Heart right ventricle (tissue), 16 donors: ENCODE data around the gene TRAPPC2. TPM values are rescaled to one million over a fixed set of nuclear protein-coding genes. Genes with fewer than 3 reads are reported as not detected.

Source experiments
- ATAC-seq, 8 donors: fragments of 200-7000 bp; cut with Tn5 transposase; one replicate each; pipeline ENCODE4 v1.9.1; 2020; ENCODE audit warnings: mild to moderate bottlenecking in 8 of 8, moderate library complexity in 8 of 8, moderate number of reproducible peaks in 1 of 8
- DNase-seq, 2 donors: peaks; one replicate each; pipeline ENCODE4 v3.0.0-alpha.2; 2020
- H3K27ac ChIP-seq, 10 donors: fragments of 200-600 bp; sonication (generic) in 2 of 10; one replicate each; pipeline versions ENCODE4 v1.5.0 to v1.8.0; 2020 to 2022; ENCODE audit warnings: mild to moderate bottlenecking in 3 of 10
- H3K27me3 ChIP-seq, 7 donors: fragments of 200-600 bp; one replicate each; pipeline ENCODE4 v1.8.0; 2021 to 2022; ENCODE audit warnings: mild to moderate bottlenecking in 2 of 7
- H3K36me3 ChIP-seq, 9 donors: fragments of 200-600 bp; sonication (generic) in 1 of 9; one replicate each; pipeline versions ENCODE4 v1.5.0 to v1.8.0; 2020 to 2022; ENCODE audit warnings: mild to moderate bottlenecking in 2 of 9
- H3K4me1 ChIP-seq, 9 donors: fragments of 200-600 bp; sonication (generic) in 1 of 9; one replicate each; pipeline versions ENCODE4 v1.5.0 to v1.8.0; 2020 to 2022; ENCODE audit warnings: mild to moderate bottlenecking in 4 of 9
- H3K4me3 ChIP-seq, 10 donors: fragments of 200-600 bp; sonication (generic) in 2 of 10; one replicate each; pipeline versions ENCODE4 v1.5.0 to v1.8.0; 2020 to 2022; ENCODE audit warnings: mild to moderate bottlenecking in 7 of 10, moderate library complexity in 2 of 10
- H3K9me3 ChIP-seq, 11 donors: fragments of 200-600 bp in 10 of 11; sonication (generic) in 2 of 11; one replicate each; pipeline versions ENCODE4 v1.5.0 to v1.8.0; 2013 to 2022; ENCODE audit warnings: mild to moderate bottlenecking in 2 of 11, control low read depth in 1 of 11, moderate library complexity in 1 of 11
- CTCF ChIP-seq, 9 donors: fragments of 200-600 bp; sonication (generic) in 2 of 9; IDR thresholded peaks; one replicate each; pipeline versions ENCODE4 v1.5.0 to v1.8.0; 2021 to 2022; ENCODE audit warnings: antibody characterized with exemption in 9 of 9, mild to moderate bottlenecking in 5 of 9, moderate library complexity in 1 of 9
- WGBS, 2 donors: extraction: QIAGEN DNeasy Blood & Tissue Kit; methylation state at CpG; one replicate each; pipeline ENCODE4 v1.1.7; 2013; ENCODE audit warnings: inconsistent platforms in 1 of 2; 5-methylcytosine and 5-hydroxymethylcytosine counted together
- intact Hi-C, 10 donors: fragments of 100-400 bp; cut with DNase I; formaldehyde crosslinking; loops; one replicate each; pipeline versions ENCODE4 v1.11.1 to v1.14.2; 2022
- polyA plus RNA-seq, 2 donors: library from polyadenylated mRNA; stranded (reverse); fragments of 200-250 nt; gene quantifications; one replicate each; pipeline ENCODE4 v1.2.3, GENCODE V29; 2013
- total RNA-seq, 10 donors: library from RNA; stranded (reverse); fragmentation: NEBNext Ultra II Directional in 3 of 10; extraction: Animal tissue kit (Norgen Biotek cat#: 25700) in 3 of 10; gene quantifications; one replicate each; pipeline versions ENCODE4 v1.2.1 to v1.2.4, GENCODE V29; 2021 to 2023
- donor health status: Arrhythmogenic right ventricular cardiomyopathy.
- donor health status: ischemic (EF 13 %, LVEDD 7.1; RV severe dilation, severe dysfunction).
- donor health status: healthy with polysubstance abuse.
- donor health status: DM: no; HTN: yes; CAD: no.
- donor health status: DM: no; HTN: no; CAD: no.
- donor health status: ischemic (EF 25% LVEDD 6.9; RV normal size, moderate dysfunction).
- donor health status: ischemic (EF 25% LVEDD 5.7; RV mildly dilated, moderate dysfunction).
- donor health status: healthy.
- donor health status: DM: yes; HTN: yes; CAD: no.
- donor health status: Ischemic cardiomyopathy.
- donor health status: ischemic (EF 35%, LVEDD 5.7; RV mildly dilated, moderate dysfunction).
- donor health status: nonischemic (EF 11% LVEDD 7.7; RV severe dilation, severe dysfunction).
- donor health status: DM: yes; HTN: yes; CAD: no.
- donor health status: PGD.
- donor health status: ischemic (EF 29% LVEDD 5.4; RV normal size, mild dysfunction).
- donor health status: nonischemic (EF 23%, LVEDD 6.1; RV moderate dilation, normal function).

The TRAPPC2 gene
- total and polyA plus RNA-seq, 12 donors, result 3.8 to 9.3 (median 6.0) TPM

DNA sequence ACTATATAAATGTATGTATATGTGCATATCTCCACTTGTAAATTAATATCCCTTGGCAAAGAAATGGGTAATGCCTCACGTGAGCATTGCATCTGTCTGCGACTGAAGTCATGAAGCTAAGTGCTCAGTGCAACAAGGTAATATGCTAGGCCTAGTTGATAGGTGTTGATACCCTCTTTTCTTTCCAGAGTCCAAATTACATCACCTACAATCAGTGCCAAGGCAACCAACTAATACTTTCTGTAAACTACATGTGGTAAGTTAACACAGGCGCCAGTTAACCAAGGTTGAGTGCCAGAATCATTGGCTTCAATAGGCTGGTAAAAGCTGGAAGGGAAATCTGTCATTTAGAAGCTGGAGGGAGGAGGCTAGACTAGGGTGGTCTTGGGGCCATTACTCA, 41.4 kb upstream of the TRAPPC2 start:
- TF ChIP-seq CTCF (IDR thresholded peaks at IDR 0.05), result no peak
- no peak for DNase-seq
- H3K4me1 ChIP-seq, result peaks cover 0 to 2% (median 0%) of the 10 kb centered on the region in 9 donors
- no peaks in the 10 kb centered on the region for H3K27me3 ChIP-seq
- intact Hi-C loops, result no loop called here
- H3K27ac ChIP-seq, result no peak overlapping the region
- 93 to 98% methylated on average over 3 of the region's 3 CpGs for WGBS, 2 donors
- no peaks in the 10 kb centered on the region for H3K9me3 ChIP-seq
- H3K4me3 ChIP-seq, result no peak overlapping the region
- no peak for ATAC-seq
- peaks cover 0 to 49% (median 4%) of the 10 kb centered on the region in 9 donors for H3K36me3 ChIP-seq

- WGBS, 2 donors, result 96 to 97% methylated on average over 2 of the region's 2 CpGs
- Histone ChIP-seq H3K9me3 (no peaks in the 10 kb centered on the region), H3K4me3 (no peak overlapping the region), H3K27ac (no peak overlapping the region), H3K27me3 (no peaks in the 10 kb centered on the region), H3K36me3 (peaks cover 0 to 60% (median 4%) of the 10 kb centered on the region in 9 donors), H3K4me1 (no peaks in the 10 kb centered on the region)
- intact Hi-C loops, result no loop called here
- no peak for TF ChIP-seq CTCF (IDR thresholded peaks at IDR 0.05)
- DNase-seq, result no peak
- ATAC-seq, result no peak
Observed at GRCh38 chrX:13774696-13775095, 40.3 kb upstream of the TRAPPC2 start.

GRCh38 chrX:13770013-13770535, 35.7 kb upstream of the TRAPPC2 start:
- Histone ChIP-seq H3K27ac (no peak overlapping the region), H3K4me1 (peaks cover 0 to 13% (median 2%) of the 10 kb centered on the region in 9 donors), H3K4me3 (no peak overlapping the region), H3K9me3 (no peaks in the 10 kb centered on the region), H3K36me3 (peaks cover 0 to 81% (median 0%) of the 10 kb centered on the region in 9 donors), H3K27me3 (no peaks in the 10 kb centered on the region)
- intact Hi-C loops, result no loop called here
- WGBS, 2 donors, result 87 to 91% methylated on average over 3 of the region's 3 CpGs
- DNase-seq (no peak), ATAC-seq (no peak)
- TF ChIP-seq CTCF (IDR thresholded peaks at IDR 0.05), result no peak

DNA sequence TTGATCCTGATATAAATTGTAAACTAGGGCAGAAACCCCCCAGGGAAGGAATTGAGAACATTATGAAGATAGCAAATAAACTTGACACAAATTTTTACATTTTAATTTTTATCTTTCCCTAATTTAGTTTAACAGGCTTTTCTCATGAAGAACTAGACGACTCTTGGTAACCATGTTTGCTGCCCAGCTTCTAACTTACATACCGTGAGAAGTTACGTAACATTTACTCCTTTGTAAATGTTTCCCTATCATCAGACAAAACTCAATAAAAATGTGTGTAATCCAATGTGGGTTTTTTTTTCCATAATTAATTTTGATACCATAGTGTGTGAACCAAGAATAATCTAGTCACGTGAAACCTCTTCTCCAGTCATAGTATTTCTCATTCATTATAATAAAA, 34.5 kb upstream of the TRAPPC2 start:
- ATAC-seq, result no peak
- 93 to 98% methylated on average over 4 of the region's 4 CpGs for WGBS, 2 donors
- intact Hi-C loops, result loop anchor here in 1 of 10 donors (10.0 kb wide), 1 partner anchor 266 kb away; no protein-coding TSS in a partner anchor
- Histone ChIP-seq H3K9me3 (no peaks in the 10 kb centered on the region), H3K4me1 (peaks cover 0 to 24% (median 10%) of the 10 kb centered on the region in 9 donors), H3K27me3 (no peaks in the 10 kb centered on the region), H3K4me3 (no peak overlapping the region), H3K36me3 (peaks cover 0 to 70% (median 0%) of the 10 kb centered on the region in 9 donors), H3K27ac (no peak overlapping the region)
- DNase-seq, result no peak
- no peak for TF ChIP-seq CTCF (IDR thresholded peaks at IDR 0.05)
